Measurements from ENCODE around the gene BRK1.

Gene BRK1

GRCh38 chr3:10164546-10165393 is 49.3 kb downstream of the BRK1 start, which contains the start of gene IRAK2:
IRAK2 (plus strand) TSS chr3:10164919; CDS start chr3:10164955, 36 bp downstream.
- TF ChIP-seq CTCF (IDR thresholded peaks at IDR 0.05) = peak; percentile 80

- no peak for TF ChIP-seq CTCF (IDR thresholded peaks at IDR 0.05)
These were observed 50.7 kb downstream of the BRK1 start for GRCh38 chr3:10166213-10166604.

GRCh38 chr3:10169000-10169496 is 53.6 kb downstream of the BRK1 start:
- TF ChIP-seq CTCF (IDR thresholded peaks at IDR 0.05) = no peak; the same call in 1 of the 2 replicates

GRCh38 chr3:10170915-10171478 is 55.5 kb downstream of the BRK1 start:
- TF ChIP-seq CTCF (IDR thresholded peaks at IDR 0.05) = no peak

- no peak for TF ChIP-seq CTCF (IDR thresholded peaks at IDR 0.05)
These were observed 57.8 kb downstream of the BRK1 start for GRCh38 chr3:10173095-10173925.

- no peak for TF ChIP-seq CTCF (IDR thresholded peaks at IDR 0.05)
These were observed 58.5 kb downstream of the BRK1 start for GRCh38 chr3:10173926-10174435.
